GM21381 (cell line): ENCODE measurements around the gene MAGEA9B.
A peak's percentile ranks its signal among the peaks of the same experiment; 100 is the strongest.
"Not testable (repeated sequence)": the region's sequence is repeated elsewhere in the genome, so short reads cannot be mapped to it uniquely, and the experiment has no call there.

ENCODE experiments used
- ATAC-seq: cut with Tn5 transposase; IDR thresholded peaks from one replicate; pipeline ENCODE4 v1.9.1; 2021; ENCODE audit warnings: mild to moderate bottlenecking, moderate library complexity; ENCODE audit not compliant: unreplicated experiment

Gene MAGEA9B, protein sequence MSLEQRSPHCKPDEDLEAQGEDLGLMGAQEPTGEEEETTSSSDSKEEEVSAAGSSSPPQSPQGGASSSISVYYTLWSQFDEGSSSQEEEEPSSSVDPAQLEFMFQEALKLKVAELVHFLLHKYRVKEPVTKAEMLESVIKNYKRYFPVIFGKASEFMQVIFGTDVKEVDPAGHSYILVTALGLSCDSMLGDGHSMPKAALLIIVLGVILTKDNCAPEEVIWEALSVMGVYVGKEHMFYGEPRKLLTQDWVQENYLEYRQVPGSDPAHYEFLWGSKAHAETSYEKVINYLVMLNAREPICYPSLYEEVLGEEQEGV

GRCh38 chrX:149587359-149587758 is at the start of gene MAGEA9B:
TSS of gene MAGEA9B (minus strand) at chrX:149587459. CDS start at chrX:149583179, 4,280 bp downstream.
- not testable (repeated sequence) for ATAC-seq

- no peak for ATAC-seq
Measured at GRCh38 chrX:149633511-149633910, 46.3 kb upstream of the MAGEA9B start.

- peak; percentile 89 for ATAC-seq
Measured at GRCh38 chrX:149631234-149632165, 44.2 kb upstream of the MAGEA9B start, which contains the start of gene TMEM185A. TSS of gene TMEM185A (minus strand) at chrX:149631792. CDS start at chrX:149631580, 212 bp downstream.

GRCh38 chrX:149630681-149631233 is 43.5 kb upstream of the MAGEA9B start:
- ATAC-seq = no peak

- no peak for ATAC-seq
Measured at GRCh38 chrX:149629730-149630387, 42.6 kb upstream of the MAGEA9B start.

DNA sequence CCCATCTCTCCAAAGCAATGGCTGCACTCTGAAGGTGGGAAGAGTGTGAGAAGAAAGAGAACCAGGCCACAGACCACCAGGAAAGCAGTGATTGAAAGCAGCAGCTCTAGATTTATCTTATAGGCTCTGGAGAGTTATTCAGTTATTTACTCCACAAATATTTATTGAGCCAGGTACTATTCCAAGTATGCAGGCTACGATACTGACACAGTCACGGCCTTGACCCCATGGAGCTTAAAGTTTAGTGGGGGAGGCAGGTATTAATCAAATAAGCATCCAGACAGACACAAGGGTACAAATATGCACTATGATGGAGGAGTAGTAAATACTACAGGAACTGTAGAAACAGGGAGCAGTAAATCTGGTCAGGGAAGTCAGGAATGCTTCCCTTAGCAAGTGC is 41.5 kb upstream of the MAGEA9B start:
- ATAC-seq = no peak

- no peak for ATAC-seq
Measured at GRCh38 chrX:149628280-149628679, 41.0 kb upstream of the MAGEA9B start.

DNA sequence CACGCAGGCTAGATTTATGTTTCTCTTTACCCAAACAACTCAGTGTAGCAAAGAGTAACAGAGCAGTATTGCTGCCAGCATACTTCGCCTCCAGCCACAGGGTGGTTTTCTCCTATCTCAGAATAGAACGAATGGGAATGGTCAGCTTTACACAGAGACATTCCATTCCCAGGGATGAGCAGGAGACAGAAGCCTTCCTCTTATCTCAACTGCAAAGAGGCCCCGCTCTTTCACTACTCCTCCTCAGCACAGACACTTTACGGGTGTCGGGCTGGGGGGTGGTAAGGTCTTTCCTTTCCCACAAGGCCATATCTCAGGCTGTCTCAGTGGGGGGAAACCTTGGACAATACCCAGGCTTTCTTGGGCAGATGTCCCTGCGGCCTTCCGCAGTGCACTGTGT is 39.6 kb upstream of the MAGEA9B start:
- ATAC-seq = not testable (repeated sequence)

DNA sequence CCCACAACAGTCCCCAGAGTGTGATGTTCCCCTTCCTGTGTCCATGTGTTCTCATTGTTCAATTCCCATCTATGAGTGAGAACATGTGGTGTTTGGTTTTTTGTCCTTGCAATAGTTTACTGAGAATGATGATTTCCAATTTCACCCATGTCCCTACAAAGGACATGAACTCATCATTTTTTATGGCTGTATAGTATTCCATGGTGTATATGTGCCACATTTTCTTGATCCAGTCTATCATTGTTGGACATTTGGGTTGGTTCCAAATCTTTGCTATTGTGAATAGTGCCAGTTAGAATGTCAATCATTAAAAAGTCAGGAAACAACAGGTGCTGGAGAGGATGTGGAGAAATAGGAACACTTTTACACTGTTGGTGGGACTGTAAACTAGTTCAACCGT is 32.4 kb upstream of the MAGEA9B start:
- ATAC-seq = not testable (repeated sequence)

- no peak for ATAC-seq
Measured at GRCh38 chrX:149618871-149619270, 31.6 kb upstream of the MAGEA9B start.

- ATAC-seq = no peak
Measured at GRCh38 chrX:149611623-149612175, 24.4 kb upstream of the MAGEA9B start.

GRCh38 chrX:149610511-149610910 is 23.3 kb upstream of the MAGEA9B start:
- no peak for ATAC-seq

DNA sequence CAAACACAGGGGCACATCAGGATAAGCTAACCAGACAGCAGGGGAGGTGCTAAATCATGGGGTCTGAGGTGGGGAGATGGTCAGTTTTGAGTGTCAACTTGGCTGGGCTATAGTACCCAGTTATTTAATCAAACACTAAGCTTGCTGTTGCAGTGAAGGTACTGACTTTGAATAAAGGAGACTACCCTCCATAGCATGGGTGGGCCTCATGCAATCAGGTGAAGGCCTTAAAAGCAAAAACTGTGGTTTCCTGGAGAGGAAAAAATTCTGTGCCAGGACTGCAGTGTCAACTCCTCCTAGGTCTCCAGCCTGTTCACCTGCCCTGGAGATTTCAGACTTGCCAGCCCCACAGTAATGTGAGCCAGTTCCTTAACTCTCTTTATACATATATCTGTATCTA is 20.4 kb upstream of the MAGEA9B start:
- no peak for ATAC-seq

- not testable (repeated sequence) for ATAC-seq
Measured at GRCh38 chrX:149605248-149605885, 18.1 kb upstream of the MAGEA9B start.

DNA sequence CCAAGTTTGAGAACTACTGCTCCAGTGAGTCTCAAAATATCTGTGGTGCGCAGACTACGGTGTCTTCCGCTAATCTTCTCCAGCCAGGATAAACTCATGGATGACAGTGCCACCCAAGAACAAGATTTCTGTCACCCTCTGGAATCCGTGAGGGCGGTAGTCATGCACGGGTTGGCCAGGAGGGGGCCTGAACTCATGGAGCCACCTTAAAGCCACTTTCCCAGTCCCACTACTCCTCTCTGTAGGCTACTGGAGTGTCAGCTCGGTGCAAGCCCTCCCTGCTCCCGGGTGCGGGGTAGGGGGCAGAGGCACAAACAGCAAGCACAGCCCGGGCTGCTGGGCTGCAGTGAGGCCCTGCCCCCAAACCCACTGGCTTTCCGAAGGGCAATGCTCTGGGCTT is 11.3 kb upstream of the MAGEA9B start:
- ATAC-seq = not testable (repeated sequence)

DNA sequence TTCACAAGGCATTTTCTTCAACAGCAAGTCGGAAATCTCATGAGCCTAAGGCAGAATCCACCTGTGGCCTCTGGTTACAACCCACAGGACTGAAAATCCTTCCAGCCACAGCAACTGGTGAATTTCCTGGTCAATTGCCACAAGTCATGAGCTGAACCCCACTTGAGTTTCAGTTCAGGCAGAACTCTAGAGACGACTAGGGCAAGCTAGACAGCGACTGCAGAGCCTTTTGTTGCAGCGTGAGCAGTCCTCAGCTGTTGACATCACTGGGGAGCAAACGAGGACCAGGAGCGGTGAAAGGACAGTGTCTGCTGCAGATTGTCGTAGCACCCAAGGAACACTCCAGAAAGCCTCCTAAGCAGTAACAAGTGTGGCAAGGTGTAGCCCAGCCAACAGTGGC is 8.7 kb upstream of the MAGEA9B start:
- not testable (repeated sequence) for ATAC-seq

DNA sequence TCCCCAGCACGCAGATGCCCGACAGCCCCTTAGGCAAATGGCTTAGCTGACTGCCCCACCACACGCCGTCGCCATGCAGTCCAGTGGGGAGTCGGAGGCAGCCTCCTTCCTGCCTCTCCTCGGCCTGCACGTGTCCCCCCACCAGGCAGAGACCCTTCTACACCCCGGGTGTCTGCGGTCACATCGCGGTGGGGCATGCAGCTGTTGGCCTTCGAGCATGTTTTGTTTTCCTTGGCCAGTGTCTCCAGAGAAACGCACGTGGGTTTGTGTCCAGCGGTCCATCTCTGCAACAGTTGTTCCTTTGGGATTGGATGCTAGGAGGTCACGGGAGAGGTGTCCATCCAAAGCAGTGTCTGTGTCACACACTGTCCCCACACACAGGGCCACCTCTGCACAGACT is 8.0 kb upstream of the MAGEA9B start, which contains the start of gene HSFX2:
TSS of gene HSFX2 (minus strand) at position 101 of the 400 bp plus-strand sequence. CDS start 614 bp downstream, outside the sequence.
- ATAC-seq = not testable (repeated sequence)

GRCh38 chrX:149590993-149591392 is 3.7 kb upstream of the MAGEA9B start:
- not testable (repeated sequence) for ATAC-seq

- not testable (repeated sequence) for ATAC-seq
Measured at GRCh38 chrX:149585631-149586030, 1.6 kb downstream of the MAGEA9B start.

- peak; percentile 100 for ATAC-seq
Measured at GRCh38 chrX:149573456-149573855, 13.8 kb downstream of the MAGEA9B start.
